Inflammatory macrophage (primary cell): ENCODE results near the gene ADAM15.

Source experiments
- DNase-seq, 2 donors: peaks; one replicate each; pipeline ENCODE4 v3.0.0-alpha.2; 2020 to 2022

The ADAM15 gene

GRCh38 chr1:155073377-155074242, 22.5 kb downstream of the ADAM15 start:
- no peak for DNase-seq

DNA sequence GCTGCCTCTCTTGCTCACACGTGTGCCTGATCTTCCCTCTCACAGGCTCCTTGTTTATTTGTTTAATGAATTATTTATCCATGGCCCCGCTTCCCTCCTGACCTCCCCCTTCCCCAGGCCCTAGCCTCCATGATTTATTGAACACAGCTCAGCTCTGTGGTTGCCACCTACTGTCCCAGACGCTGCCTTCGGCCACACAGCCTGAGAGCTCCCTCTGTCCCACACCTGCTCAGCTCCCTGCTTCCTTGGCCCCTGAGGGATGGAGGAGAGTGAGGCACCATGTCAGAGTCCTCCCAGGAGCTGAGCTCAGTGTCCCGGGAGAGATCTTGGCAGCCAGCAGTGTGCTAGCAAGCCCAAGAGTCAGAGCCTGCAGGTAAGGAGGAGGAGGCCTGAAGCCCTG, 24.4 kb downstream of the ADAM15 start:
- DNase-seq, result no peak

- no peak for DNase-seq
Measured at GRCh38 chr1:155076371-155076770, 25.3 kb downstream of the ADAM15 start.

DNA sequence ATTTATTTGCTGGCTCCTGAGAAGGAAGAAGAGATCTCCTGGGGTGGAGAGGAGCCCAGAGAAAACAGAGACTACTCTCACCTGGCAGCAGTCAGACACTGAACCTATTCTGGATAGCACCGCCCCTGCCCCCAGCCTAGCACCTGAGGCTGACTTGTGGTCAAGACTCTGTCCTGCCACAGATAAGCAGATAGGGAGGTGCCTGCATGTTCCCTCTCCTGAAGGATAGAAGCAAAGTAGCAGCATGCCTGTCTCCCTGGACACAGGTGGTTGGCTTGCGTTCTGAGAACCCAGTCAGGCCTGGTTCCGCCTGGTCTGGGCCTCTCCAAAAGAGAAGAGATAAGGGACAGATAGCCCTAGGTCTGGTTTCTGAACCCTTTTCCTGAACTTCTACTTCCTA, 26.2 kb downstream of the ADAM15 start:
- DNase-seq, result no peak

DNA sequence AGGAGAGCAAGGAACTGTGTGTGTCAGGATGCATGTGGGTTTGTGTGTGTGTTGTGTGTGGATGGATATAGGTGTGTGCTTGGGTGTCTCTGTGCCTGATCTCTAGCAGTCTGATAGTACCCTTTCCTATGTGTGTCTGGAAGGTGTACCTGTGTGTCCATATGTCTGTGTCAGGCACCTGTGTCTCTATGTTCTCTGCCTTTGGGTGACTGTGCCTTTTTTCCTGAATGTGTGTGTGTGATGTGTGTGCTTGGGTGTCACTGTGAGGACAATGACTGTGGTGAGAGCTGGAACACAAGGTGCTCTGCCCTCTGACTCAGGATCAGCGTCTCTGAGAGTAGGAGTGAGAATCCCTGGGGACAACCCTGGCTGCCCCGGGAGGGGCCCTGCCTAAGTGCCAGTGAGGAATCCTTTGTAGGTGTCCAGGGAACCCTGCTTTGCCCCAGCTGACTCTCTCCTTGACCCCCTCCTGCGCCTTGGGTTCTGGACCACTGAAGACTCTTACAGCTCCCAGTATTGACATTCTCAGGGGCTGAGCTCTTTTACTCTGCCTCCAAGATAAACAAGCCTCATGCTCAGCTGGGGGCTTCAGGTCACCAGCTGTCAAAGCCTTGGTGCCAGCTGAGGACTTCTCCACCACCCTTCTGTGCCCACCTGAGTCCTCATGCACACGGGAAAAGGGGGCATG, 26.8 kb downstream of the ADAM15 start:
- no peak for DNase-seq

GRCh38 chr1:155078469-155079209, 27.5 kb downstream of the ADAM15 start, which contains the start of gene EFNA3:
TSS of gene EFNA3 (plus strand) at chr1:155078837. CDS start at chr1:155078942, 105 bp downstream.
- peak; percentile 63 to 72 for DNase-seq

DNA sequence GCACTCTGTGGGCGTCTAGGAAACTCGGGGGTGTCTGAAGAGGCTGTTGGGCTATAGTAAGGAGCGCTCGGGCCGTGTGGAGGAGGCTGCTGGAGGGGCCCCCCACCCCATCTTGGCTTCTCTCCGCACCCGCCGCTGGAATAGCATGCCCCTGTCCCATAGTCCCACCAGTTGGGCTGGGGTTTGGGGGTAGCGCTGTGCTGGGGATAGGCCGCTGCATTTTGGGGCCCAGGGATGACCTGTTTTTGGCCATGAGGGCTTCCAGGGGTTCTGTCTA, 28.0 kb downstream of the ADAM15 start:
- no peak for DNase-seq

DNA sequence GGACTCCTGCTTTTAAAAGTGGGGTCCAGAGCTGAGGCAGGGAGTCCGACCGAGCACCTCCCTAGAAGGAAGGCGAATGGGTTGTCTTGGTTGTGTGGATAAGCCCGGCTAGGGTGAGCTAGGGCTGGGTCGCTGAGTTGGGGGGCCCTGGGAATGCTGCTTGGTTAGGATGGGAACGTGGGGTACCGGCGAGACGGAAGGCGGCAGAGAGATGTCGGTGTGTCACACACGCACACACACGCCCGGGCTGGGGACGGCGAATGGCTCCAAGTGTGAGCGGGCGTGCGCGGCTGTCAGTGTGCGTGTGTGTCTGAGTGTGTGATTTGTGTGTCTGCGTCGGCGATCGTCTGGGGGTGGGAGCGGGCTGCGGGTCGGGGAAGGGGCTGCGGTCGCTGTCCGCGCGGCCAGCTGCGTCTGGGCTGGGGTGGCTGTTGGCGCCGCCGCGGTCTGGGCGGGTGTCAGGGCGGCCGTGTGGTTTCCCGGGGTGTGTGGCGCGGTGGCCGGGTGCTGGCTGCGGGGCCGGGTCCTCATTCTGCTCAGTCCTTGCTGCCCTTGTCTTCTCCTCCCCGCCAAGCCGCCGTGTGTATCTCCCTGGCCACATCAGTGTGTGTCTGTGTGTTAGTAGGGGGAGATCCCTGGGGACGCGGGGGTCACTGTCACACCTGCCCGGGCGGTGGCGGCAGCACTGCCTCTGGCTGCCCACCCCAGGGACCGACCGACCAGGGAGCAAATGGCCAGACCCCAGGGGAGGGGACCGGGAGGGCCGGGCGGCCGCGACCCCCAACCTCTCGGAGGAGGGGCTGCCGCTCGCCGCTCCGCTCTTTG, 28.6 kb downstream of the ADAM15 start:
- no peak for DNase-seq

- no peak for DNase-seq
Measured at GRCh38 chr1:155080312-155081228, 29.5 kb downstream of the ADAM15 start.

DNA sequence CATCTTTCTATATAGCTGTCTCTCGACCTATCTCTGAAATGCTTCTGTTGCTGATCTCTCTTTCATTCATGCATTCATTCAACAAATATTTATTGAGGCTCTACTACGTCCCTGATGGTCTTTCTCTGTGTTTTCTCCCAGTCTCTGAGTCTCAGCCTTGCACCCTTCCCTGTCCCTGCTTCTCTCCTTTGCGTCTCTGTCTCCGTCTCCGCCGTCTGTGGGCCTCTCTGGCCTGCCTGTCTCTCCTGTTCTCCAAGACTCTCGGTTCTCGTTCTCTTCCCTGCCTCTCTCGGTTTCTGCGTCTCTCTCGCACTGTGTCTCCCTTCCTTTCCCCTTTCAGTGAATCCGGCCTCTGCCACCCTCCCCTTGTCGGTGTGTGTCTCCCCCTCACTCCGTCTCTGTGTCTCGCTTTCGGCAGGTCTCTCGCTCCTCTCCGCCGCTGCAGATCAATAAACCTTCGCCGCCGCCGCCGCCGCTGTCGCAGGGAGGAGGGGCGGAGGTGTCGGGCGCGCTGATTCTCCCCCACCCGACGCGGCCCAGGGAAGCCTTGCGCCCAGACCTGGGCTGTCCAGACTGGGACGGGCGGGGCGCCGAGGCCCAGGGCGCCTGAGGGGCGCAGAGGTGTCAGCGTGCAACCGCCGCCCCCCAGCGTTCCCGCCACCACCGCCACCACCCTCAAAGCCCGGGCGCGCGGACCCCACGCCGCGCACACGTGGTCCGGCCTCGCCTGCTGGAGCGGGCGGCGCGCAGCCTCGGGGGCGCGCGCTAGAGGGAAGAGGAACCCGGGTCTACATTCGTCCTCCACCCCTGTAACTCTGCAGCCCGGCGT, 30.6 kb downstream of the ADAM15 start:
- peak in 1 of 2 donors; percentile 36 for DNase-seq

GRCh38 chr1:155082301-155083051, 31.4 kb downstream of the ADAM15 start:
- no peak for DNase-seq

- DNase-seq, result no peak
Measured at GRCh38 chr1:155083052-155083541, 32.0 kb downstream of the ADAM15 start.

GRCh38 chr1:155083865-155084721, 33.0 kb downstream of the ADAM15 start:
- no peak for DNase-seq

DNA sequence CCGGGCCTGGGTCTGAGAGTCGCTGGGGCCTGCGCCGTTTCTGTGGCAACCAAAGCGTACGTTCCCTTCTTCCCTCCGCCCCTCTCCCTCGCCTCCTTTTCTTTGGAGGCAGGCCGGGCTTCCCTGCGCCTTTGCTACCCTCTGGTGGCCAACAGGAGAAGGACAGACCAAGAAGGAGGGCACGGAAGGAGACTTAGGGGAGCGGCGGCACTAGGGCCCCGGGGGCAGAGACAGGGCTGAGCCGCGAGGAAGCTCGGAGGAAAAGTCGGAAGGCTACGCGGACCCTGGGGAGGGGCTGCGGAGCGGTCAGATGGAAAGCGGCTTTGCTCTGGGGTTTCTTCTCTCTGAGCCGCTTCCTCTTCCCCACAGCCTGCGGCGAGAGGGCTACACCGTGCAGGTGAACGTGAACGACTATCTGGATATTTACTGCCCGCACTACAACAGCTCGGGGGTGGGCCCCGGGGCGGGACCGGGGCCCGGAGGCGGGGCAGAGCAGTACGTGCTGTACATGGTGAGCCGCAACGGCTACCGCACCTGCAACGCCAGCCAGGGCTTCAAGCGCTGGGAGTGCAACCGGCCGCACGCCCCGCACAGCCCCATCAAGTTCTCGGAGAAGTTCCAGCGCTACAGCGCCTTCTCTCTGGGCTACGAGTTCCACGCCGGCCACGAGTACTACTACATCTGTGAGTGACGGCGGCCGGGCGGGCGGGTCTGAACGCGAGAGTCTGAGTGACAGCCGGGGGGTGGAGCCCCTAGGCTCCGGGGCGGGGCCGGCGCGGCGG, 33.8 kb downstream of the ADAM15 start:
- DNase-seq, result peak; percentile 91 to 92

GRCh38 chr1:155085504-155086127, 34.5 kb downstream of the ADAM15 start:
- peak; percentile 40 to 57 for DNase-seq

- DNase-seq, result peak; percentile 53 to 55
Measured at GRCh38 chr1:155086128-155086741, 35.1 kb downstream of the ADAM15 start.
